Epithelial cell of esophagus (primary cell): ENCODE measurements around the gene VPS41.

Experiments used
- DNase-seq: peaks from one replicate; pipeline ENCODE4 v3.0.0; 2010; ENCODE audit warnings: low read depth
- H3K4me3 ChIP-seq: 2 replicates; pipeline ENCODE4 v1.5.1; 2011; ENCODE audit warnings: mild to moderate bottlenecking, low read length, control low read depth
- TF ChIP-seq, protein P1 (sequence below): IDR thresholded peaks from 2 replicates; pipeline ENCODE4 v1.5.1; 2011; ENCODE audit warnings: low read depth, mild to moderate bottlenecking, low read length, control low read depth, inconsistent platforms; ENCODE audit not compliant: insufficient read depth; ENCODE audit errors: missing control alignments

Gene VPS41

DNA sequence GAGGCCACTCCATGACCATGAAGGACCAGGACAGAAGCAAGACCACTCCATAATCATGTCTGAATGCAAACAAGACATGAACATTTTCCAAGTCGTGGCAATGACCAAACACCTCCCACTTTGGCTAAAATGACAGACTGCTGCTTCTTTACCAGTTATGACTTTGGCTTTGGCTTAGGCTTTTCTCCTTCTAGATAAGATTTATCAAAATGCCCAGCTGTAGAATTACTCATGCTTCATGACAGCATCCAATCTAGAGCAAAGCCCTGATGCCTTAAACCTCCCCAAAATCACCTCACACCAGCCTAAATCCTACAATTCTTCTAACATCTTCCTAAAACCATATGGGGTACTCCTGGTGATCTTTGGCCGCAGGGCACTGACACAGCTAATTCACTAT lies 102.1 kb downstream of the VPS41 start:
- H3K4me3 ChIP-seq, result no peak overlapping the region
- DNase-seq, result no peak
- TF ChIP-seq, protein P1, sequence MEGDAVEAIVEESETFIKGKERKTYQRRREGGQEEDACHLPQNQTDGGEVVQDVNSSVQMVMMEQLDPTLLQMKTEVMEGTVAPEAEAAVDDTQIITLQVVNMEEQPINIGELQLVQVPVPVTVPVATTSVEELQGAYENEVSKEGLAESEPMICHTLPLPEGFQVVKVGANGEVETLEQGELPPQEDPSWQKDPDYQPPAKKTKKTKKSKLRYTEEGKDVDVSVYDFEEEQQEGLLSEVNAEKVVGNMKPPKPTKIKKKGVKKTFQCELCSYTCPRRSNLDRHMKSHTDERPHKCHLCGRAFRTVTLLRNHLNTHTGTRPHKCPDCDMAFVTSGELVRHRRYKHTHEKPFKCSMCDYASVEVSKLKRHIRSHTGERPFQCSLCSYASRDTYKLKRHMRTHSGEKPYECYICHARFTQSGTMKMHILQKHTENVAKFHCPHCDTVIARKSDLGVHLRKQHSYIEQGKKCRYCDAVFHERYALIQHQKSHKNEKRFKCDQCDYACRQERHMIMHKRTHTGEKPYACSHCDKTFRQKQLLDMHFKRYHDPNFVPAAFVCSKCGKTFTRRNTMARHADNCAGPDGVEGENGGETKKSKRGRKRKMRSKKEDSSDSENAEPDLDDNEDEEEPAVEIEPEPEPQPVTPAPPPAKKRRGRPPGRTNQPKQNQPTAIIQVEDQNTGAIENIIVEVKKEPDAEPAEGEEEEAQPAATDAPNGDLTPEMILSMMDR, result no peak

DNA sequence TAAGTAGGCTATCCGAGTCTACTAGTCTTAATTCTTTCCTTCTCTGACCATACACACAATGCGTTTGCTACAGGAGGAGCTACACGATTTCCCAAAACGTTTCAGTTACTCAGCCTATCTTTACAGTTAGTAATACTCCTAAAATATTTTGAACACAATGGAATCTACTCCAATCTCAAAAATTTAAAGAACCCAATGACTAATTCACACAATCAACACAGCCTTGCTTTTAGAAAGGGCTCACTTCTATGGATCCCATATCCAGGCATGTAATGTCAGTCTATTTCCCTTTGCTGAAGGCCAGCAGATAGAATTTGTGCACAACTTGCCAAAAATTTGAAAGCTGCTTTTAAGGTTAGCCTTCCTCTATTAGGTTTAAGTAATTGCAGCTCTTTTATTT lies 107.2 kb downstream of the VPS41 start:
- no peak overlapping the region for H3K4me3 ChIP-seq
- TF ChIP-seq, protein P1, result no peak
- DNase-seq, result no peak

DNA sequence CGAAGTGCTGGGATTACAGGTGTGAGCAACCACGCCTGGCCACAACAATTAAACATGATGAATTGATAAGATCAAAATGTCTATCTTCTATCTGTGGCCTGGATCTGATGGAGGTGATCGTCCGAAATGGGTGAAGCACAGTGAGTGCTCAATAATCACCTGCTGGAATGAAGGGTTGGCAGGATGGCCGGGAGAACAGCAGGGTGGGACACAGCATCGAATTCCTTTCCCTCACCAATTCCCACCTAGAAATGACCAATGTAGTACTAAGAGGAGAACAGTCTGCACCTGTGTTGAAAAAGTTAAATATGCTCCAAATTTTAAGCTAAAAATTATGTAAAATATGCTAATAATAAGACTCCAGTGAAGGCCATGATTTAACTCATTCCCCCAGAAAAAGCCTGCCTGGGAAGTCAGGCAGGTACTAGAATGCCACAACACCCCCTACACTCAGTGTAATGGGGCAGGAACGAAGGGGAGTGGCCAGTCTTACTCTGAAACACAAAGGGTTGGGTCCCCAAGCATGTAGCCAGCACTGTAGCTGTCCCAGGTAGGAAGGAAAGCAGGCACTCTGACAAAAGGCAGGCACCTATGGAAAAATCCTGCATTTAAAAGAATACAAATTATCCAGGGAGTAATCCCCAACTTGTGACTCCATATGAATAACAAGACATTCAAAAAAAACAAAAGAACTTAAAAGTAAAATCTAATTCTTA lies 110.3 kb downstream of the VPS41 start:
- H3K4me3 ChIP-seq, result no peak overlapping the region
- TF ChIP-seq, protein P1, result no peak
- no peak for DNase-seq

DNA sequence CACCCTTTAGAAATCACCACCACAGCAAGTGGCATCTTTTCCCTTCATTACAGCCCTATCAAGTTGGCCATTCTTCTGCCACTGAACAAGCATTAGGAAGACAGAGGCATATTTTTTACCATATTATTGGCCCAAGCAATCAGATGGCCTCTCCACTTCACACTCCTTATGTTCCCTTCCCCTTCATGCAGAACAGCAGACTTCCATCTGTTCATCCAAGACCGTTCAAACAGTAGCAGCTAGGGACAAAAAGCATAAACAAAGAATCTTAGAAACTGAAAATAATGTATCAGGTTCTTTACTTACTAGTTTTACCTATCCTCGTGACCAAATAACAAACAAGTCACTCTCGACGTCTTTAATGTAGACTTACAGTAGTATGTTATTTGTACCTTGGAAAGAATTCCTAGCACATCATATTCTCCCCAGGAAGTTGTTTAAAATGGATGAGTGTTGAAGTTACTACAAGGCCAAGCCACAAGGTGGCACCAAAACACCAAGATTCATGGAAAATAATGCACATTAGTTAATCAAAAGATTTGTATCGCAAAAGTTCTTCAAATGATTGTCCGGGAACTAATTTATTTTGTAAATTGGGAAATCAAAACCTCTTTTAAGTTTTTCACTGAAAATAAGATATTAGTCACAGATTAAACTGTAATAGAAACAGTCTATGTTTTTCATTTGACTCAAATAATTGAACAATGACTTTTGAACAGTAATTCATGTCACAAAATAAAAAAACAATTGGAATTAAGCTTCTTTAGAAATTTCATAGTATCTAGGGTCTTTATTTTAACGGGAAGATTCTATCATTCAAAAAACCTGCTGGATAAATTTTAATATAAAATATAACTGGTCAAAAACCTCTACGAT lies 112.1 kb downstream of the VPS41 start:
- peak; percentile 65 for DNase-seq

DNA sequence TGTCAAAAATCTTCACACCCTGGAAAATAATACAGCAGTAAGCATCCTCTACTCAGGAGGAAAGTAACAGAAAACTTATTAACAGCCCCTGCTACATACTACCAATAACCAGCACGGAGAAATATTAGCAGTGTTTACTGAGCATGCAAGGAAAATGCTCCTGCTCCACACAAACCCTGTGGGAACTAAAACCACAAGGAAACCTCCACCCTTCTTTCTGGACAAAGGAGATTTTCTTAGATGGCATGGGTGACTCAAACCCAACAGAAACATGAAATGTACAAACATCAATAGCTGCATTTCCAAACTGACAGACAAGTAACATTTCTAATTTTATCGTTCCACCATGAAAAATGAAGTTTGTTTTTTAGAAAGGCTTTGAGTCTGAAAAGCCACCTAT lies 113.4 kb downstream of the VPS41 start:
- peak; percentile 3 for DNase-seq
- H3K4me3 ChIP-seq, result no peak overlapping the region
- TF ChIP-seq, protein P1, result no peak

More for the DNA sequence above, 112.1 kb downstream of the VPS41 start:
- TF ChIP-seq, protein P1, result peak; percentile 70
- no peak overlapping the region for H3K4me3 ChIP-seq

DNA sequence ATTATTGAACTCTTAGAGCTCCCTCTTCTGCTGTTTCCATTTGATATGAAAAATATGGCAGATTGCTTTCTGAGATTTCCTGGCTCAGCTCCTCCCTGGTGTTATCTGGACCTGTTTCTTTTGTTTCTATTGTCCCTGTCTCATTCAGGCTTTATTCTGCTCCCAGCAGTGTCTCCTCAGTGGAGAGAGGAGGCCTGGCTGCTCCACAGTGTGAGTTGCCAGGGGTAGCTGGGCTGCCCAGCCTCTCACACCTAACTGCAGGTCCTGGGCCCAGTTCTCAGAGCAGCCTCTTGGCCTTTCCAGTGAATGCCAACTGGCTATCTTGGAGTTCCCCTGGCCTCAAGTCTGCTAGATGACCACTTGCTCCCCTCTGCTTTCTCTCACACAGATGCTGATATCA lies 127.0 kb downstream of the VPS41 start:
- no peak for DNase-seq
- TF ChIP-seq, protein P1, result no peak
- no peak overlapping the region for H3K4me3 ChIP-seq
